Pons (tissue), 1 donor: ENCODE measurements around the gene RIT2.

Source experiments
- DNase-seq: peaks from one replicate; pipeline ENCODE4 v3.0.0-alpha.2; 2016; ENCODE audit warnings: low spot score

Gene RIT2

DNA sequence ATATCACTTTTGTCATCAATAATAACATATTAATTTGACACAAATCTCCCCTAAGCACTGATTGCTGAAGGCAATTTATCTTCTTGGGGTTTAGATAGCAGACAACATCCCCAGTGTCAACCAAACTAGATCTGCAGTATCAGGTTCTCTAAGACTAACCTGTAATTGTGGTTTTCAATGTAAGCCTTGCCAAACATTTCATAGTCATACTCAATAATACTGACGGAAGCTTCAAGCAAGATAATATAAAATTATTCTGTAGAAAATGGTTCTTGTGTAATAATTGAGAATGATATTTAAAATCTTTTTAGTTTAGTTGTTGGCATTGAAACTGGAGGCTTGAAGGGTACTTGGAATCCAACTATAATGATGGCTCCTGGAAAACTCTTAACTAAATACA, 186.3 kb downstream of the RIT2 start:
- no peak for DNase-seq

DNA sequence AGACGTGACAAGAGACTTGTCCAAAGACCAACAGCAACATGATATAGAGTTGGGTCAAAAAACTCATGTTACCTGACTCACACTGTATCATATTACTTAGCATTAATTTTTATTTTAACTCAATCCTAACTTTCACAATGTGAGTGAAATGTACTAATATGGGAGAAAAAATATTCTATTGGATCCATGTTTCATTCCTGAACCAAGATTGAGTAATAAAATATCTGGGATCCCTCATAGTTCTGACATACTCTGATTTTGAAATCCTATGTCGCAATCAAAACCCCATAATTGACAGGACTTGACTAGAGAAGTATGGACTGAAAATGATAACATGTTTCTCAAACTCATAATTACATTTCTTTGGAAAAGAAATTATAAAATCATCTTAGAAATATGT, 190.4 kb downstream of the RIT2 start:
- DNase-seq, result no peak

DNA sequence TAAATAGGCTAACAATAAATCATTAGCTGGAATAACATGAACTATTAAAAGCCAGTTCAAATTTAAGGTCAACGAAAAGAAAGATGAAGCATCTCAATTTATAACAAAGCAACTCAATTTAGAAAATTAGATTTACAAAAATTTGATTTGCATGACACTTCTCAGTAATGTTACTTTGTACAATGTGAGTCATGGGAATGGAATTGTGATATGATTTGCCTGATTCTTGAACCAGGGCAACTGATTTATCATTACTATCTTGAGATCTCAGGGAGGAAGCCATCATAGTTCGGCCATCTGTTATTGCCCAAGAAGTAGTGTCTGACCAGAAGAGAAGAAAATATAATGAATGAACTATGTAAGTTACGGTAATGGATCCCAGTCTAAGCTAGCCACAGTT, 193.1 kb downstream of the RIT2 start:
- DNase-seq, result no peak

DNA sequence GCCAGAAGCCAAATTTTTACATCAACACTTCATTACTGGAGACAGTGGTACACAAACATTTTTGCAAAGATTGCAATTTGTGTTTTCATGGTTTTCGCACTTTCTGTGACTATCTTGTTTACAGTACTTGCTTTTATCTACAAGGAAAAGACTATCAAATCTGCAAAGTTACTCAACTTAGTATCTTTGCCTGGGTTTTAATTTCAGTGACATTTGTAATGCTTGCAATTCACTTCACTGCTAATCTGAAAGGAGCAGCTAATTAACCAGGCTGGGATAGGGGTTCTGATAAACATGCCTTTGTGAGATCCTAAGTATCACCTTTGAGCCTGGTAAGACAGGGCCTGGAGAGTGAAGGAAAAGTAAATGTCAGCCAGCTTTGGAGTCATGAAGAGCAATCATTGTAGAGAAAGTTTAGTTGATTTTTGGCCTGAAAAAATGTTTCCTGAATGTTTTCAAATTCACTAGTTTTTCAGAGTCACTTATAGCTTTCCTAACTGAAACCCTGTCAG, 194.2 kb downstream of the RIT2 start:
- DNase-seq, result no peak

DNA sequence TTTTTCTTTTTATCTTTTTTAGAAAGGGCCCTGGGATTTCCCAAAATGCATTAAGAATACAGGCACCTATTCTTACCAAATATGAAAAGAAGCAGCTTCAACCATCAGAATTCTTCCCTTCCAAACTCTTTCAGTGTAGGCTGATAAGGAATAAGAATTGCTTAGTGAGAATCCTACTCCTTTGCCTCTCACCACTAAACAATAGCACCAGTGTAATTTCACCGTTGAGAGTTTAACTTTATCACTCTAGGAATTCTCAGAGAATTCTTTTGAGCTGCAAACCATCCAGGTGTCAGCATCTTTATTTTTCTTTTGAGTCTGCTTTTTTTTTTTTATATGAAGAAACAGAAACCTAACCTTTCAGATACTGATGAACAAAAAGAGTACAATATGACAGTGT, 194.9 kb downstream of the RIT2 start:
- DNase-seq, result no peak

DNA sequence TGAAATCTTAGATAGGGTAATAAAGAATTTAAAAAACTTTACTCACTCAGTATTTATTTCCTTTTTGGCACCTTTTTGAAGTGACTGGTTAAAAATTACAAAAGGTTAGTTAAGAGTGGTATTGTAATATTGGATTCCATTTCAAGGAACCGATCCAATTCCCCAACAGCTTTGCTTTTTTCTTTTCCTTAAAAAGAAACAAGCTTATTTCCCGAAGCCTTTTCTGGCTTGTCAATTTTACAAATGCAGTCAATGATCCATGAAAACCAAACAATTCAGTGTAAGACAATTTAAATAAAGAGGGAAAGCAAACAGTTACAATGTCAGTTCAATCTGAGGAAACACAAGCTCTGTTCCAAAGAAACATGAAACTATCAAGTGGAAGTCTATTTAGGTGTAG, 200.2 kb downstream of the RIT2 start:
- DNase-seq, result no peak

DNA sequence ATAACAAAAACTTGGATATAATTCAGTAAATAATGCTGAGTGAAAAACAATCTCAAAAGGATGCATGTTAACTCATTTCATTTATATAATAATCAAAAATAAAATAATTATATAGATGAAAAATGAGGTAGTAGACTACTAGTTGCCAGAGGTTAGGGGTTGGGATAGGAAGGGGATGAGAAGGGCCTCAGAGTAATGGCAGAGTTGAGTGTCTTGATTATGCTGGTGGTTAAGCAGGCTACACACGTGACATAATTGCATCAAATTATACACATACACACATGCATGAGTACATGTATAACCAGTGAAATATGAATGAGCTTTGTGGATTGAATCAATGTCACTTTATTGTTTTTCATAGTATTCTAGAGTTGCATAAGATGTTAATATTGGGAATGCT, 201.0 kb downstream of the RIT2 start:
- DNase-seq, result no peak

DNA sequence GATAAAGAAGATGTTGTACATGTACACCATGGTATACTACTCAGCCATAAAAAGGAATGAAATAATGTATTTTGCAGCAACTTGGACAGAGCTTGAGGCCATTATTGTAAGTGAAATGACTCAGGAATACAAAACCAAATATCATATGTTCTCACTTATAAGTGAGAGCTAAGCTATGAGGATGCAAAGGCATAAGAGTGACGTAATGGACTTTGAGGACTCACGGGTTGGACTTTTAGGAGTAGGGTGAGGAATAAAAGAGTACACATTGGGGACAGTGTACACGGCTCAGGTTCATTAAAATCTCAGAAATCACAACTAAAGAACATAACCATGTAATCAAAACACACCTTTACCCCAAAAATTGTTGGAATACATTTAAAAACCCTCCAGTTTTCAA, 206.4 kb downstream of the RIT2 start:
- DNase-seq, result no peak

DNA sequence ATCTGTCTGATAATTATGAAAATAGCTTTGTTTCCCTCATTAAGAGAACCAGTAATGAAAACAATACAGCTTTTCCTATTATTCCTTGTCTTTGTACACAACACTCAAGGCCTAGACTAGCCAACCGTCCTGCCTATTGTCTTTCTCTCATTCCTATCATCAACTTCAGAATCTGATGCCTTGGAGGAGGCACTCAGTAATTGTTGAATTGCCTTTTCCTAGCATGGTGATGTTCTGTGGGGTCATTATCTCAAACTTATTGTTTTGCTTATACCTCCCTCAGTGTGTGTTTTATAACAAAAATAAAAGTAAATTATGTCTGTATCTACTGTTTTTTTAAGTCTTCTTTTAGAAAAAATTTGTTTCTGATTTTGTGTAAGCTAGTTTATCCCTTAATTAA, 208.7 kb downstream of the RIT2 start:
- DNase-seq, result no peak

DNA sequence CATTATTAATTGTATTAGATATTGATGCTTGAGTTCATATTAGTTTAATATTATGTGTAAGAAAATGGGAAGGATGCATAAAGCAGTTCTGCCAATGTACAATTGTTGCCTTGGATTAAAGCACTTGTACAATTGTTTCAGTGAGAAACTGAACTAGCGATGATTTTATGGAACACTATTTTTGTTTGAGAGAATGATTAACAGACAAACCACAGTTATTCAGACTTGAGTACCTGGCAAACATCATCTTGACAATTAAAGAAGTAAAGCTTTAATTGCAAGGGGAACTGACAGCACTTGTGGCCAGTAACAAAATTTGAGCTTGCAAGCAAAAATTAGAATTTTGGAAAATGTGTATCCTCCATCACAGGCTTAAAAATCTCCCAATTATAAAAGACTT, 214.3 kb downstream of the RIT2 start:
- DNase-seq, result no peak

DNA sequence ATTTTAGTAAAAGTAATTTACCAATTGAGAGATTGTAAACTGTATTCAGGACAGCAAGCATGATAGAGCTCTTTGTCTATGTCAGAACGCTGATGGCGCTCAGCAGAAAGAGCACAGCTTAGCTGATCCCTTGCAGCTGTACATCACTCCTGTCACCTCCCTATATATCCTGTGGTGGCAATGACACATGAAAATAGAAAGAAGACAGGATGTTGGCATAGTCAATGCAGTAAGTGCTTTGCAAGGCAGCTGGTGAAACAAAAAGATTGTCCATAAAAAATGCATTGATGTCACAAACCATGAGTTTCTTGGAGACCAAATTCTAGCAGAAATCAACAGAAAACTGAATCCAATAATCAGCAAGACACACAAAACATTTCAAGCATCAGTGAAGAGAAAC, 221.5 kb downstream of the RIT2 start:
- DNase-seq, result no peak

DNA sequence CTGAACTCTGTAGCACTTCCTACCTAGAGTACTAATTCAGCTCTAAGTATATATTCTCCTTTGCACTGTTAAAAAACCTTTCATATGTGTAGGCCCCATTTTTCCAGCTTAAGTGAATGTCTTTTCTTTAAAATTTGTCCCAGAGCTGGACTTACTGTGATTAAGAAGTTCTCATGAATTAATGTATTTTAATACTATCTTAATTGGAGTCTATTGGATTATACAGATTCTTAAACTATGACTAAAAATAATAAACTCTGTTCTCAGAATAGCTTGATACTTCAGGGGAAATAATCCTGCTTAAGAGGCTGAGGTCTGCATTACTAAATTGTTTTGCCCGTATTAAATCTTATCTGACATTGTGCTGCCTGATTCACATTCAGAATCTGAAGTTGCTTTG, 223.3 kb downstream of the RIT2 start:
- no peak for DNase-seq

DNA sequence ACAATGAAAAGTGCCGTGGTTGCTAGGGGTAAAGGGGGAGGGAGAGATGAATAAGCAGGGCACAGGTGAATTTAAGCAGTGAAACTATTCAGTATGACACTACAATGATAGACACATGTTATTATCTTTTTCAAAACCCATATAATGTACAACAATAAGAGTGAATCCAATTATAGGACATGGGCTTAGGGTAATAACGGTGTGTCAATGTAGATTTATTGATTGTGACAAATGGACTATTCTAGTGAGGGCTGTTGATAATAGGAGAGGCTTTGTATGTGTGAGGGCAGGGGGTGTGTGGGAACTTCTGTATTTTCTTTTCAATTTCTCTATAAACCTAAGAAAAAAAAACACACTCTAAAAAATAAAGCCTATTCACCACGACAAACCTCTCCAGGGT, 223.8 kb downstream of the RIT2 start:
- DNase-seq, result no peak

DNA sequence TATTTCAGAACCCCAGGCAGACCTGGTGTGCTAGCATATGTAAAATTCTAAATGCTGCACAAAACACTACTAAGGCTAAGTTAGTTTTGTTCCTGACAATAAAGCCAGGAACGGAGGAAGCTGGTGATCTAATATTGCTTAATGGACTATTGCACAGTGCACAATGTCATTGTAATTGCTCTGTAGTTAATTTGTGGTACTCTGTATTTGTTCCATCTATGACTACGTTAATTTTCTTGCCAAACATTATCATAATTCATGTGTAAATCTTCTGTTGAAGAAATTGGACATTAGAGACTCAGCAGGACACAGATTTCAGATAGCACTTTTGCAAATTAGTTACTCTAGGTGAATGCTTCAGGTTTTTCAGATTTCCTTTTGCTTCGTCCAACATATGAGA, 232.3 kb downstream of the RIT2 start:
- no peak for DNase-seq

DNA sequence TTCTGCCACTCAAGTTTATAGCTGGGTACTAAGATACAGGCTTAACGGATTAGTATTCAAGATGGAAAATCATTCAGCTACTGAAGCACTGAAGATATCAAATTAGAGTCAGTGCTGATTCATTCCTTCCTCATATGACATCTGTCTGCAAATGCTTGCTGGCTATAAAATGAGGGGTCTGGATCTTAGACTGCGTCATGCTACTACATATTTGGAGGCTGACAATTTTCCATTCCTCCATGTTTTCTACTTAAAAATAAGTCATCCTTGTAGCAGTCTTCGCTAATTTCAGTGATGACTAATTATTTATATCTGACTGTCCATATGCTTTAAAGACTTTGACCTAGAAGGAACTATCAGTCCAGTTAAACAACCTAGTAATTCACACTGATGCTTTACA, 233.4 kb downstream of the RIT2 start:
- DNase-seq, result no peak

DNA sequence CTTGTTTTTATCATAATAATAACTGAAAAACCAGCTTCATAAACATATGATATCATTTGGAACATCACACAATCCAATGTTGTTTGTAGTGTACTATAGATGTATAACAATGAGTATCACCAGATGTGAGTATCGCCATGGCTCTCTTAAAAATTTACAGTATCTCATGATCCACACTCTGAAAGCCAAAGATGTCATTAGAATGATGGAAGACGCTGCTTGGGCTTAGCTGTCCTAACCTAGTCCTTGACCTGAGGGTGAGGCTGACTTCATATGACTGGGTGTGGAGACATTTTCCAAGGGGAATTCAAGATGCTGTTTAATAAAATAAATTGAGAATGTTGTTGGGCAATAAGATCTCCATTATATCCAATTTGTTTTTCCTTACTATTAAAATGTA, 242.6 kb downstream of the RIT2 start:
- DNase-seq, result no peak

DNA sequence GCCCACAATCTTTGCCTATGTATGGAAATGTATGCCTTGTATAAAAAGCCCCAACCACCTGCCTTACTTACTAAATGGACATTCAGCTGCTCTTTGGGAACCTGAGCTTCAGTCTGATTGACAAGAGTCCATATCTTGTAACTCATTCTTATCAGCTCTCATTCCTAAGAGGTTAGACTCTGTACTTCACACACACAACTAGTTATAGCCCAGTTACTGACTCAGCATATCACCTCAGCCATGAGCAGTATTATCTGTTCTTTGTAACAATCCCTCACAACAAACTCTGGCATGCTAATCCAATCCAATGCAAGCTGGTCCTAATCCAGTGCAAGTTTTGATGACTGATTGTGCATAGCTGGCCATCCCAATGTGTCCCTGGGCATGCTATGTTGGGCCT, 250.6 kb downstream of the RIT2 start:
- DNase-seq, result no peak

DNA sequence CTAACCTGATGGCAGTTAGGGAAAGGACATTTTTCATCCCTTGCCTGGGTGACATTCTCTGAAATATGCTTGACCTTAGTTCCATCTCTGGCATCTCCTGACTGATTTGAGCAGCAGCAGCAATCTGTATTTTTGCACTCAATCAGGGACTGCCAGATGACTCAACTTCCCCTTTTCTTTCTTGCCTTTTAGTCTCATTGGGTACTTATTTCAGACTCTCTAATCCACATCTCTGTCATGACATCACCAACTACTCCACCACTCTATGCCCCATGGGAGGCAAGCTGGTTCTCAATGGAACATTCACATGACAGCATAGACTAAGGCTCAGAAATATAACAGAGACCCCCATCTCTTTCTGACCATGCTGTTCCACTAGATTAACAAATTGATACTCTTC, 254.2 kb downstream of the RIT2 start:
- no peak for DNase-seq

DNA sequence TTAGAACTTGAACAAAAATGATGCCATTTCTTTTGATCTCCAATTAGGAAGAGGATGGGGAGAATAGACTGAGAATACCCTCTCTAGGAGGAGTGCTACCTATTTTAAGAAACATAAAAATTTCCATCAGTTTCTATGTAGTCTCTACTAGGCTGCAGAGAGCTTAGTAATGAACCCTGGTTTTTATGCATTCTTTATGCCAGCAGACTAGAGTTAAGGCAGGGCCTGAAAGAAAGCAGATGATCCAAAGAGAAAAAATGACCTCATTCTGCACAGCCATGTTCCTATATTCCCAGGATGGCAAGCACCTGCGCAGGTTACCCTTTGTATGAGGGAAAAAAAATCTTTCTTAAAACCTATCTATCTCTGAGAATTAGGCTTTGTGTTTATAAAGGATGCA, 254.9 kb downstream of the RIT2 start:
- no peak for DNase-seq

DNA sequence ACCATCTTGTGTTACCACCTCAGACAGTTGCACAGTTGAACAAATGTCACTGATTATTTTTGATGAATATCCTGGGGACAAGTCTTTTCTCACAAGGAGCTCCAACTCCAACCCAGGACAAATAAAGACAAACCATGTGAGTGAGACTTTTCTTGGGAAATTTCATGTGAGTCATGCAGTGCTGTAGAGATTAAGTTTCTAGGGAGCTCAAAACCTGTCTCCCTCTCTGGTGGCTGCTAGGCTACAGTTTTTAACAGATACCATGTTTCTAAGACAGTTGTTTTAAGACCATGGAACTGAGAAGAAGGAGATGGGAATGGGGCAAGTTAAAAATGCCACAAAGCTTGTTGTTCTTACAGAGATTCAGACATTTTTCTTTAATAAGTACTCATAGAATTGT, 255.5 kb downstream of the RIT2 start:
- no peak for DNase-seq

DNA sequence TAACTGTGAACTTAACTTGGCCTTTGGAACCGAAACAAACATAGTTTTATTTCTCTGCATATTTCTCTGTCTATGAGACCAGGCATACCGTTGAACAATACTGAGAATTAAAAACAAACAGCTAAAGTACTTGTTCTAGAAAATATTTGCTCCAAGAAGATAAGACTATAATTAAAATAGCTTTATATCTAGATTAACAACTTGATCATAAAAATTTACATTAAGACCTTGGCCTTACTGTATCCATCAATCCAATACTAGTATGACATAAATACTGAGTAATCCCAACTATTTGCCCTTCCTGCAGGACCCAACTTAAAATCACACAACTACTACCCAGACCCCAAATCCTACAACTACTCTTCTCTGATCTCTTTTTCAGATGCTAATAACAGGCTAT, 260.9 kb downstream of the RIT2 start:
- no peak for DNase-seq

DNA sequence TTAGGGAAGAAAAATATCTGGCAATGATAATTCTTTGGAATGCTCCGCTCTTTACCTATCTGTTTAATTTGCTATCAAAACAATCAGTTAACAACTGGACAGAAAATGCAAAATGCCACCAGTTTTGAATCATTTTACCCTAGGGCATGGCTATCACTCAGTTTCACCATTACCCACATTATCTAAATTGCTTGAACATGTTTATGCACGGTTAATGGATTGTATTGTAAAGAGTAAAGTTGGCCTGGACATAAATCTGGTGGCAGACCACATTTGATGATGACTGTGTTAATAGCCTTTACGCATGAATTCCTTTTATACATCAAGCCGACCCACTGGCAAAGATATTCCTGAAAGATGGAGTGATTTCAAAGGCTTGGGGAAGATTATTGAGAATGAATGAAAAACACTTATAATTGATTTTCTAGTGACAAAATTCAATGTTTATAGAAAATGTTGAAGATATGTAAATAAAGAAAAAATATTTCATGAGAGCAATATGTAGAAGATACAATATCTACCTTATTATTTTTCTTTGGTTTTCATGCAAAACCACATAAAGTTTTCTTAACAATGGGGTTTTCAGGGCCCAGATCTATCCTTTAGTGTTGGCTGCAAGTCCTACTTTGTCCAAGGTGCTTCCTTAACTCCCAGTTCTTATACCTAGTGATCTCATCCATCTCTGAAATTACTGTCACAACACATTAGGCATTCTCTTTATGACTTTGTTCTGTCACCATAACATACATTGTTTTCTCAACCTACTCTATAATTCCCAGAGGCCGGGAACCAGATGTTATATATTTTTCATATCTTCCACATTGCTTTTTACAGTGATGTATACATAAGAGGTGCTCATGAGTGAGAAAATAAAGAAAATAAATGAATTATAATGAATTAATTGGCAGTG, 265.1 kb downstream of the RIT2 start:
- no peak for DNase-seq

DNA sequence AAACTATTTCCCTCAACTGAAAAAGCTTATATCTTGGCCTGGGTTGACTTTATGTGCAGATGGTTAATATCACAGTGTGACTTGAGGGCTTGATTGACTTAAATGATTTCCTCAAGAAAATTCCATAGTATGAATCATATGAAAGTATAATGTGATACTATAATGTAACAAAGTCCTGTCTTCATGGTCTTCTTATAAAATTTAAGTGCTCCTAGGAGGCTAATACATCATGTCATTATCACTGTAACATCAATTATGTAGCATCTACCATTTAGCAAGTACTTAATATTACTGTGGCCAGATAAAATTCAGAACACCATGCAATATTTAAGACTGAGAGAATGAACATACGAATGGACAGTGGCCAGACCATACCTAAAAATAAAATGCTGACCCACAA, 276.1 kb downstream of the RIT2 start:
- no peak for DNase-seq

DNA sequence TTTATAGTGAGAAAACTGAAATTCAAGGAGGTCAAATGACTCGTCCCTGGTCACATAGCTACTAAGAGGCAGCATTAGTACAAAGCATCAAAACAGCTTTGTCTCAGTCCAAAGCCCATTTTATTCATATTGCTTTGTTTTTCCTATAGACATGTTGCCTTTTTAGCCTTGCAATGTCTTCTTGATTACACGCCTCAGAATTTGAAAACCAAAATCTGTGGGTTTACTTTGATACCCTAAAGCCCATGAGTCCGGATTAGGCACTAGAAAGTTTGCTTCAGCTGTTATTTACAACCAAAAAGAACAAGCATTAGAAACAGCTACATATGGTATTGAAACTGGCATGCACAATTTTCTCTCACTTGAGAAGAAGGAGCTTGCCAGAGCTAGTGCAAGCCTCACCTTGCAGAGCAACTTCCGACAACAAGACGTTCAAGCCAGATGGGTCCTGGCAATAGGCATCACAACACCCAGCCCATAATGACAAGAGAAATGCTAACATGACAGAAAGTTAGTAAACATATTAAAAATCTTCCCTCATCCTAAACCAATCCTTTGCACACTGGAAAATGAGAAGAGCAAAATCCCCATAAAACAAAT, 276.8 kb downstream of the RIT2 start:
- no peak for DNase-seq
